A673 (cell line): Measurements from ENCODE around the gene ZBTB24.

Experiments
- EZH2 ChIP-seq: fragments of 200-600 bp; sonication (generic); IDR thresholded peaks from 2 replicates; pipeline ENCODE4 v1.6.1; 2017; ENCODE audit warnings: borderline replicate concordance, low read depth, mild to moderate bottlenecking, mixed read lengths, antibody characterized with exemption, low read length; ENCODE audit not compliant: poor library complexity, severe bottlenecking
- TF ChIP-seq, protein P1 (sequence below): fragments of 300-800, 200-600 bp; sonication (generic); conservative IDR thresholded peaks from 2 replicates; pipeline ENCODE4 v1.5.1; 2017; ENCODE audit warnings: low read depth, mild to moderate bottlenecking, antibody characterized with exemption, low read length, moderate library complexity, mixed read lengths

DNA sequence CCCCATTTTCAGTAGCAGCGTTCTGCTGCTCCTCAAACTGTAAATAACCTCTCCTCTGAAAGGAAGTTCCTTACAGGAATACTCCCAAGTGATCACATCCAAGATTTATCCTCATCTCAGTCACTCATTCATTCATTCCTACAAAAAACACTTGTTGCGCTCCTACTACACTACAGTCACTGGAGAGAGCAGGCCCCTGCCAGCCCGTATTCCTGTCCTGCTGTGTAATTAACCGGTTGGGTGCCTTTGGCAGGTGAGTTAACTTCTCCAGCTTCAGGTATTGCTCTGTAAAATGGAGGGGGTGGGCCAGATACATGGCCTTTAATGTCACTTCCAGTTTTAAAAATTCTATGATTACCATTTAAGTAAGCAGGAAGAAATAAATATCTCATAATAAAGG lies 15.0 kb upstream of the ZBTB24 start:
- TF ChIP-seq, protein P1, sequence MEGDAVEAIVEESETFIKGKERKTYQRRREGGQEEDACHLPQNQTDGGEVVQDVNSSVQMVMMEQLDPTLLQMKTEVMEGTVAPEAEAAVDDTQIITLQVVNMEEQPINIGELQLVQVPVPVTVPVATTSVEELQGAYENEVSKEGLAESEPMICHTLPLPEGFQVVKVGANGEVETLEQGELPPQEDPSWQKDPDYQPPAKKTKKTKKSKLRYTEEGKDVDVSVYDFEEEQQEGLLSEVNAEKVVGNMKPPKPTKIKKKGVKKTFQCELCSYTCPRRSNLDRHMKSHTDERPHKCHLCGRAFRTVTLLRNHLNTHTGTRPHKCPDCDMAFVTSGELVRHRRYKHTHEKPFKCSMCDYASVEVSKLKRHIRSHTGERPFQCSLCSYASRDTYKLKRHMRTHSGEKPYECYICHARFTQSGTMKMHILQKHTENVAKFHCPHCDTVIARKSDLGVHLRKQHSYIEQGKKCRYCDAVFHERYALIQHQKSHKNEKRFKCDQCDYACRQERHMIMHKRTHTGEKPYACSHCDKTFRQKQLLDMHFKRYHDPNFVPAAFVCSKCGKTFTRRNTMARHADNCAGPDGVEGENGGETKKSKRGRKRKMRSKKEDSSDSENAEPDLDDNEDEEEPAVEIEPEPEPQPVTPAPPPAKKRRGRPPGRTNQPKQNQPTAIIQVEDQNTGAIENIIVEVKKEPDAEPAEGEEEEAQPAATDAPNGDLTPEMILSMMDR: no peak
- no peak for TF ChIP-seq EZH2
